ENCODE measurements around the gene EFCAB11. TPM values are rescaled to one million over a fixed set of nuclear protein-coding genes. Genes with fewer than 3 reads are reported as not detected.

Gene EFCAB11
- total RNA-seq, 4 donors from 2014 or later, result 3.3 to 15.6 (median 6.9) TPM

GRCh38 chr14:89963288-89963978 lies 8.9 kb upstream of the EFCAB11 start:
- DNase-seq, result no peak
- no peak overlapping the region for H3K27ac ChIP-seq
- no peaks in the 10 kb centered on the region for H3K27me3 ChIP-seq
- H3K4me1 ChIP-seq, result no peaks in the 10 kb centered on the region
- H3K4me3 ChIP-seq, result no peak overlapping the region
- peaks cover 0 to 28% (median 0%) of the 10 kb centered on the region in 3 donors for H3K36me3 ChIP-seq
- no peaks in the 10 kb centered on the region for H3K9me3 ChIP-seq
- TF ChIP-seq CTCF (IDR thresholded peaks at IDR 0.05) (no peak), POLR2A (IDR thresholded peaks at IDR 0.05) (no peak)

DNA sequence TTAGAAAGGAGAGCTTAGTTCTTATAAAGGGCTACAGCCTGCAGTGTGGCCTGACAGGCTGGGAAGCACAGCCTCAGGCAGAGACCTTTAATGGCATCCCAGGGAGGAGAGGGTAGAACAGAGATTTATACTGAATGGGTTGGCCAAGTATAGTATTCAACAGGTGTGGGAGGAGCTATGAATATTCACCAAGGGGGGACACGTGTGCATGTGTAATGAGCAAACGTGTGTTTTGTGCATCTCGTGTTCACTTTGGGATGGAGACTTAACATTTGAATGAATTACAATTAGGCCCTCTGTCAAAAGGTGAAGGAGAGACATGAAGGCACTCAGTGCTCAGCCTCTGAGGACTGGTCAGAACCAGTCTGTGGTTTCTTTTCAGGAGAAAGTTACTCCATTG lies 6.4 kb upstream of the EFCAB11 start:
- no peak overlapping the region for H3K27ac ChIP-seq
- DNase-seq, result no peak
- H3K36me3 ChIP-seq, result peaks cover 0 to 14% (median 0%) of the 10 kb centered on the region in 3 donors
- peaks cover 0 to 15% (median 4%) of the 10 kb centered on the region in 4 donors for H3K4me1 ChIP-seq
- TF ChIP-seq CTCF (IDR thresholded peaks at IDR 0.05) (no peak), POLR2A (IDR thresholded peaks at IDR 0.05) (no peak)
- H3K27me3 ChIP-seq, result no peaks in the 10 kb centered on the region
- no peaks in the 10 kb centered on the region for H3K9me3 ChIP-seq
- no peak overlapping the region for H3K4me3 ChIP-seq

DNA sequence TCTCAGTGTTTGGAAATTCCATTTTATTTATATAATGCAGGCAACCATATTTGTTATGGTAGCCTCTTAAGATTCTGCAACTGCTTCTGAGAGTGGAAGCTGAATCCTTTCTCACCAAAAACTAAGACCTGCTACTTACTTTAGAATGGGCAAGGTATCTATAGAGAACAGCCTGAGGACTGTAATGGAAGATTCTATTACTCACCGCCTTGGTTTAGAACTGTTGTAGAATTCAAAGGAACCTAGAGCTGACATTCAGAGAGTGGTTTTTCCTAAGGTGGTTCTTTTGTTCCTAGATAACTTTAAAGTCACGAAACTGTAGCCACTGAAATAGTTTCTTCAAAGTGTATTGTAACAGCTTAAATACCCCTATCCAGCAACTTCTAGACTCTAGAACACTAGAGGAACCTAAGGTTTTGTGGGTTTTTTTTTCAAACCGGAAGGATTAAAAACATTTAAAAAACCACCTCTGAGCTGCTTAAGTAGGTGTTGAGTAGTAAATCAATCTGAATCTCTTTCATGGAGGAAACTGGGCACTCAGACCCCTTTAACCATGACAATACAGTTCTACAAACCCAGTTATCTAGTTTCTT lies 5.4 kb upstream of the EFCAB11 start:
- no peaks in the 10 kb centered on the region for H3K9me3 ChIP-seq
- H3K27ac ChIP-seq, result no peak overlapping the region
- H3K4me3 ChIP-seq, result no peak overlapping the region
- H3K36me3 ChIP-seq, result peaks cover 0 to 11% (median 0%) of the 10 kb centered on the region in 3 donors
- TF ChIP-seq CTCF (IDR thresholded peaks at IDR 0.05) (no peak), POLR2A (IDR thresholded peaks at IDR 0.05) (no peak)
- no peak for DNase-seq
- H3K27me3 ChIP-seq, result no peaks in the 10 kb centered on the region
- peaks cover 0 to 15% (median 4%) of the 10 kb centered on the region in 4 donors for H3K4me1 ChIP-seq

DNA sequence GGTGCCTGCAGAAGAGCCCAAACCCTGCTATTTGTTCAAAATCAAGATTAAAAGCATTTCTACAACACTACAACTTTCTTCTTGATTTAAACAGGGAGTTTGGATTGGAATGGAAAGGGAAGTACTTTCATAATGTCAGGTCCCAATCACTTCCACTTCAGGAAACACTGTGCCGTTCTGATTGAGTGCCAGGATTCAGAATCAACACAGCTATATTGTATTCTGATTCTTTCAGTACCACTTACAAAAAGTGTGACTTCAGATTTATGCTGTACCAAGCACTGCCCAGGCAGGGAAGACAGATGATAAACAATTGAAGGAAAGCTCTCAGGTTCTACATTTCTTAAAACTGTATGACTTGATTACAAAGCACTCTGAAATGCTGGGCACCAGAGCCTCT lies 4.4 kb upstream of the EFCAB11 start:
- no peak for TF ChIP-seq CTCF (IDR thresholded peaks at IDR 0.05)
- no peak for TF ChIP-seq POLR2A (IDR thresholded peaks at IDR 0.05)
- Histone ChIP-seq H3K9me3 (no peaks in the 10 kb centered on the region), H3K4me1 (peaks cover 0 to 18% (median 4%) of the 10 kb centered on the region in 4 donors), H3K27ac (no peak overlapping the region), H3K4me3 (no peak overlapping the region), H3K36me3 (peaks cover 0 to 7% (median 0%) of the 10 kb centered on the region in 3 donors), H3K27me3 (no peaks in the 10 kb centered on the region)
- DNase-seq, result no peak

- Histone ChIP-seq H3K4me1 (peaks cover 0 to 24% (median 4%) of the 10 kb centered on the region in 4 donors), H3K36me3 (no peaks in the 10 kb centered on the region), H3K27ac (no peak overlapping the region), H3K4me3 (no peak overlapping the region), H3K27me3 (no peaks in the 10 kb centered on the region), H3K9me3 (no peaks in the 10 kb centered on the region)
- TF ChIP-seq CTCF (IDR thresholded peaks at IDR 0.05), result no peak
- no peak for DNase-seq
Measured at GRCh38 chr14:89957791-89958190, 3.3 kb upstream of the EFCAB11 start.
